HG03025 (cell line): ENCODE measurements around the gene CD38.
A peak's percentile ranks its signal among the peaks of the same experiment; 100 is the strongest.
"Not testable (repeated sequence)": the region's sequence is repeated elsewhere in the genome, so short reads cannot be mapped to it uniquely, and the experiment has no call there.

Experiments
- ATAC-seq: cut with Tn5 transposase; IDR thresholded peaks from one replicate; pipeline ENCODE4 v1.9.1; 2021; ENCODE audit warnings: mild to moderate bottlenecking, moderate library complexity; ENCODE audit not compliant: unreplicated experiment, low FRiP score

CD38 gene

DNA sequence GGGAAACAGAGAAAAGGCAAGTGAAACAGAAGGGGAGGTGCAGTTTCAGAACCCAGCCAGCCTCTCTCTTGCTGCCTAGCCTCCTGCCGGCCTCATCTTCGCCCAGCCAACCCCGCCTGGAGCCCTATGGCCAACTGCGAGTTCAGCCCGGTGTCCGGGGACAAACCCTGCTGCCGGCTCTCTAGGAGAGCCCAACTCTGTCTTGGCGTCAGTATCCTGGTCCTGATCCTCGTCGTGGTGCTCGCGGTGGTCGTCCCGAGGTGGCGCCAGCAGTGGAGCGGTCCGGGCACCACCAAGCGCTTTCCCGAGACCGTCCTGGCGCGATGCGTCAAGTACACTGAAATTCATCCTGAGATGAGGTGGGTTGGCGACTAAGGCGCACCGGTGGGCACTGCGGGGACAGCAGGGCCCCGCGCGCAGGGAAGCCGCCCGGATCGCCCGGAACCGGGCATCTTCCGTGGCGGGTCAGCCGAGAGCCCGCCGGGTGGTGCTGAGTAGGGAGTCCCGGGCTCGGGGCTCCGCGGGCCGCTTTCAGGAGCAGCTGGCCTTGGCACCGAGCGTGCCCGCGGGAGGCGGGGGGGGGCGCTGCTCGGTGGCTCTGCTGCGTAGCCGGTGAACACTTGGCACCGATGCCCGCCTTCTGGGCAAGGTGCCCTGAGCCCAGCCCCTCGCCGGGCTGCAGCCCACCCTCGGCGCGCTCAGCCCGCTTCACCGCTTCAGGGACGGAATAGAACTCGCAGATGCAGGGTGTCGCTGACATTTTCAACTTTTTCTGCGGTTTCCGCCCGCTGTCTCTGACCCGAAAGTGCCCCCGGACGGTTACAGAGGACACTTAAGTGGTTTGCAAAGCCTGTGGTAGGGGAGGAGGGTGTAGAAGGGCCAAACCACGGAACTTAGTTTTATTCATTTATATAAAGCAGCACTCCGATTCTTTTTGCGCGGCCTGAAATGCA, at the start of gene CD38:
CD38 (plus strand) TSS at position 40 of the 953 bp plus-strand sequence; CDS start at position 127, 87 bp downstream.
- peak; percentile 85 for ATAC-seq

DNA sequence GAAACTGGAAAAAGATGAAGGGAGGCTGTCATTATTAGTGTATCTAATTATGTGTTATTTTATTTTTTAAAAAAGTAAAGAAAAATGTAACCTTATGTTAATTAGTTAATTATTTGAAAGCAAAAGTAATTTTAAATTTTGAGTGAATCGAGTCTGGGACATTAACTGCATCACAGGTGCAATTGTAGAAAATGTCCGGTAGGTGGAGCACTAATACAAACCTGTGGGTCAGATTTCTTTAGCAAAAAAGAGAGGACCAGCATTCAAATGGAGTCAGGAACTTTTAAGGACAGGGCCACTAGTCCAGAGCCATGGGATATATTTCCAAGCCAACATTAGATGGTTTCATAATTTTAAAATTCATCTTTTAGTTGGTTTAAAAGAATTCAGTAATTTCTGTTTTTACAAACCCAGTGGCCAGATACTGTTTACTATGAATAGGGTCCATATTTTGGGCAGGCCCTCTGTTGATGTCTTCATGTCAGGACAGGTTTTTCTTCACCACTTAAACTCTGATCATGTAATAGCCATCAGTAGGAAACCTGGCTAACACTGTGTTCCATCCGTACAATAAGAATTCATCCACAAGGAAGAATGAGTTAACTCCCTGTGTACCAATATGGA, 48.1 kb upstream of the CD38 start:
- no peak for ATAC-seq

DNA sequence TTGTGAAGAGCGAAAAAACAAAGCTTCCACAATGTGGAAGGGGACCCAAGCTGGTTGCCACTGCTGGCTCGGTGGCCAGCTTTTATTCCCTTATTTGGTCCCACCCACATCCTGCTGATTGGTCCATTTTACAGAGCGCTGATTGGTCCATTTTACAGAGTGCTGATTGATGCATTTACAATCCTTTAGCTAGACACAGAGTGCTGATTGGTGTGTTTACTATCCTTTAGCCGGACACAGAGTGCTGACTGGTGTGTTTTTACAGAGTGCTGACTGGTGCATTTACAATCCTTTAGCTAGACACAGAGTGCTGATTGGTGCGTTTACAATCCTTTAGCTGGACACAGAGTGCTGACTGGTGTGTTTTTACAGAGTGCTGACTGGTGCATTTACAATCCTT, 45.1 kb upstream of the CD38 start:
- ATAC-seq = not testable (repeated sequence)

DNA sequence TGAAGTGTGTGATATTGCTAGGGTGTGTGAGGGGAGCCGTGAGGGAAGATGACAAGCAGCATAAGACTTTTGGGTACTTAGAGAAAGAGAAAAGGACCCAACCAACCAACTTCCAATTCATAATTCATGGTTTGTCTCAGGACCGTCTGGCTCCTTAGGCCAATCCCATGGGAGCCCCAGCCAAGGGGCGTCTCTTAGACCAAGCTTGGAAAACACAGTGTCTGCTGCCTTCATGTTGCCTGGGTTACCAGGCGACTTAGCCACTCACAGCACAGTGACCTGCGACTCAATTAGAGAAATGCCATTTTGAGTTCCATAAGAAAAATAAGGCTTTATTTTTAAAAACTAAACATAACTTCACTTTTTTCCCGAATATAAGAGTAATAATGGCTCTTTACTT, 42.6 kb upstream of the CD38 start:
- no peak for ATAC-seq

DNA sequence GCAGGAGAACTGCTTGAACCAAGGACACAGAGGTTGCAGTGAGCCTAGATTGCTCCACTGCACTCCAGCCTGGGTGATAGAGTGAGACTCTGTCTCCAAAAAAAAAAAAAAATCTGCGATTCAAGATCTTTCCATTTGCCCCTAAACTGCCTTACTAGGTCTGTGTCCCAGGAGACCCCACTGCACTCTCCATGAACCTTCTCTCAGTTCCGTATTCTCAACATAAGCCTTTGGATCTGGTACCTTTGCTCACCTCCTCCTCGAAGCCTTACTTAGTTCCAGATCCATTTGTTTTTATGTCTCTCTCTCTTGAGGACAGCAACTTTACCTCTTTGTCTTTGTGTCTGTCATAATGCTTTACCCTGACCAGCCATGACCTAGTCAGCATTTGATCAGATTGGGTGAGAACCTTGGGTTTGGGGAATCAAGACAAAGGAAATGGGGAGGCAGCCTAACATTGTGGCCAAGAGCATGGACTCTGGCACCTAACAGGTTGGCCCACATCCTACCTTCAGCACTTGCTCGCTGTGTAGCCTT, 41.5 kb upstream of the CD38 start:
- ATAC-seq = no peak

DNA sequence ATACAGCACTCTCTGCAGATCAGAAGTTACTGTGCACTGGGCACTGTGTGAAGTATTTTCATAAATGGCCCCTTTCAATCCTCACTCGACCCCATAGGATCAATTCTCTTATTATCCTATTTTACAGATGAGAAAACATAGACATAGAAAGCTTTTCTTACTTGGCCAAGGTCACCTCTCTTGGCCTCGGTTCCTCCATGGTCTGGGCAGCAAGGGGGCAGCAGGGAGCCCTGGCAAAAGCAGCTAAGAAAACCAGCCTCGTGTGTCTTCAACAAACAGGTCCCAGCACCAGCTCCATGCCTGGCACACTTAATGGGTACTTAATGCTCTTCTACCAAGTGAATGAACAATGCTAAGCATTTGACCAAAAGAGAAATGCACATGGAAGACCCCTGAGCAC, 40.9 kb upstream of the CD38 start:
- no peak for ATAC-seq

DNA sequence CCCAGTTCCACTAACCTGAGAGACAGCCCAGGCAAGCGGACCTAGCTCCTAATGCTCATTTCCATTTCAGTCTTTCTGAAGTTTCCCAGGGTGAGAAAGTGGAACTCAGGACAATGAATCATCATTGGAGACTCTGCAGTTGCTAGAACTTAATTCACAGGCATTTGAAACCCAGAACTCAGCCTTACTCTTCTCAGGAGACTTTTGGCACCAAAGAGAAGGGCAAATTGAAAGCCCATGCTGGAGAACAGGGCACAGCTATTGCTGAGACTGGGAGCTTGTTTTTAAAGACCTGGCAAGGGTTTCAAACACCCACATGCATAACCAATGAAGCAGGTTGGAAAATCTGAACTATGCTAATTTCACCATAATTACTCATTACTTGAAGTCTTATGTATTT, 39.3 kb upstream of the CD38 start:
- ATAC-seq = no peak

DNA sequence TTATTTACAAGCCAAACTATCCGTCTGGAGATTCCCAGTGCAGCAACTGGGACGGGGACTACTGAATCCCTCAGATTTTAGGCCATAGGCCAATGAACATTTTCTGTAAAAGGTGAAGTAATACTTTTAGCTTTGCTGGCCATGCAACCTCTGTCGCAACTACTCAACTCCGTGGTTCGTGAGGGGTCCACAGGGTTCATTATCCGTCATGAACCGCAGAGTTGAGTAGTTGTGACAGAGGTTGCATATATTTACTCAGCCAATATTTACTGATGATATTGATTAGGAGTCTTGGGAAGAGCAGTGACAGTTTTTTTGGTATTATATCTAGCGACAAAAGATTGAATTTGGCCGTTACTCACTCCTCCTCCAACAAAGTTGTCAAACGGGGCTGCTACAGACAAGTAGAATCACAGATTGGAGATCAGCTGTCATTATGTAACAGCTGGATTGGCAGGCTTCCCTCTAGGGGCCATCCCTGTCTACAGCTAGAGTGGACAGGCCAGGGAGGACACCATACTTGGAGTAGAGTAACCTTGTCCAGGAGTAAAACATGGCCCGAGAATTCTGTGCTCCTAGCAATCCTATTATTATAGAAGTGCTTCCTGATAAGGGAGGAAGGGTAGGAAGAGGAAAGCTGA, 37.2 kb upstream of the CD38 start:
- no peak for ATAC-seq

DNA sequence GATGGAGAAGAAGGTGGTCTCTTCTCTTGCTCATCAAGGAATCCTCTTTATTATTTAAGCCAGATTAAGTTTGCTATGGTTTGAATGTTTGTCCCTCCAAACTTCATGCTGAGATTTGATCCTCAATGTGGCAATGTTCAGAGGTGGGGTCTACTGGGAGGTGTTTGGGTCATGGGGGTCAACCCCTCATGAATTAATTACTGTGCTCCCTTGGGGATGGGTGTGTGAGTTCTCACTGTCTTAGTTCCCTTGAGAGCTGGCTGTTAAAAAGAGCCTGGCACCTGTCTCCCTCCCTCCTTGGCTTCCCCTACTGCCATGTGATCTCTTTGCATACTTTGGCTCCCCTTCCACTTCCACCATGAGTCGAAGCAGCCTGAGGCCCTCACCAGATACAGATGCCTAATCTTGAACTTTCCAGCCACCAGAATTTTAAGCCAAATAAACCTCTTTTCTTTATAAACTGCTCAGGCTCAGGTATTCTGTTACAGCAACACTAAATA, 36.0 kb upstream of the CD38 start:
- ATAC-seq = no peak

DNA sequence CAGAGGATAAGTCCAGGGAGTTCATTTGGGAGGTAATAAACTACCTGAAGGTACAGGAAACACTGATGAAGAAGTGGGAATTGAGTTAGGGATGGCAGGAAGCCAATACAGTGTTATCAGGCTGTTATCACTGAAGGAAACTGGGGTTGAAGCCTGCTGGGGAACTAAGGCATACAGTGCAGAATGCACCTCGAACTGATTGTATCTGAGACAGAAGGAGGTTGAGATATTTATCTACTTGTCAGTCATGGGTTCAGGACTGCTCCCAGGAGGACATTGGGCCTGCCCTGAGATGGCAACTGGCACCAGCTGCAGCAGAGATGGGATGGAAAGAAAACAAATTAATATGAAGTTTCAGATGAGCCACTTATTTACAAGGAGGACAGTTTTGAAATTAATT, 35.5 kb upstream of the CD38 start:
- ATAC-seq = no peak

DNA sequence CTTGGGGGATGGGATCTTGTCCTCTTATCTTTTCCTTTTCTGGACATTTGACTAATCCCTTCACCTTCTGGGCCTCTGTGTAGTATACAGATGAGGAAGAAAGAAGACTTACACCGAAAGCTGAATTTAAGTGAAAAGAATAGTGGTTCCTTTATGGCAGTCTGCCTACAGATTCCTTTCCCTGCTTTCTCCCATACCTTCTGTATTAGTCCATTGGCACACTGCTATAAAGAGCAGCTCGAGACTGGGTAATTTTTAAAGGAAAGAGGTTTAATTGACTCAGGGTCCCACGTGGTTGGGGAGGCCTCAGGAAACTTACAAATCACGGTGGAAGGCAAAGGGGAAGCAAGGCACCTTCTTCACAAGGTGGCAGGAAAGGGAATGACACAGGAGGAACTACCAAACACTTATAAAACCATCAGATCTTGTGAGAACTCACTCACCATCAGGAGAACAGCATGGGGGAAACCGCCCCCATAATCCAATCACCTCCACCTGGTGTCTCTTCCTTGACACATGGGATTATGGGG, 34.0 kb upstream of the CD38 start:
- ATAC-seq = no peak

DNA sequence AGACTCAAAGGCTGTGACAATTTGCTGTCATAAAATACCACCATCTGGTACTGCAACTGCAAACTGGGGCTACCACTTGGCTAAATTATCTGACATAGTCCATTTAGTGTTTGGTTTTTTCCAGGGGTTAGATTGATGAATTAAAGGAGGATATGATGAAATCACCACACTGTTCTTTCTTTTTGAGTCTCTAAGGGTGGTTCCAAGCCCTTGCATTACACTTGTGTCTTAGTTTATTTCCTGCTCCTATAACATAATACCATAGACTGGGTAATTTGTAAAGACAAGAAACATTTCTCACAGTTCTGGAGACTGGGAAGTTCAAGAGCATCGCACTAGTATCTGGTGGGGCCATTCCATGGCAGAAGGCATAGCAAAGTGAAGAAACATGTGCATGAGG, 32.0 kb upstream of the CD38 start:
- ATAC-seq = no peak

DNA sequence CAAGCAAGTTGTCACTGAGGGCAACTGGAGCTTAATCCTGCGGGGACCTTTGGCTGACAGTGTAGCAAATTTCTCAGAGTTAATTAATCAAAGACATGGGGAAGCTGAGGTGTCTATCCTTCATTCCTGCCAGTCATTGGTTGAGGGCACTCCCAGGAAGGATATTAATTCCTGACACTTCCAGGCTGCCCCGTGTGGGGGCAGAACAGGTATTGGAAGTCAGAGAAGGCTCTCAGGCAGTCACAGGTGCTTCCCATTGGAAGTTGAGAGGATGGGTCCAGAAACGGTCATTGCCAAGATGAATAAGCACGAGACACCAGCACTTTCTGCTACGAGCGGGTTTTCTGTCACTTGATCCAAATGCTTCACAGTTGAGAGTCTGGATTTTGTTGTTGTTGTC, 29.1 kb upstream of the CD38 start:
- ATAC-seq = no peak

DNA sequence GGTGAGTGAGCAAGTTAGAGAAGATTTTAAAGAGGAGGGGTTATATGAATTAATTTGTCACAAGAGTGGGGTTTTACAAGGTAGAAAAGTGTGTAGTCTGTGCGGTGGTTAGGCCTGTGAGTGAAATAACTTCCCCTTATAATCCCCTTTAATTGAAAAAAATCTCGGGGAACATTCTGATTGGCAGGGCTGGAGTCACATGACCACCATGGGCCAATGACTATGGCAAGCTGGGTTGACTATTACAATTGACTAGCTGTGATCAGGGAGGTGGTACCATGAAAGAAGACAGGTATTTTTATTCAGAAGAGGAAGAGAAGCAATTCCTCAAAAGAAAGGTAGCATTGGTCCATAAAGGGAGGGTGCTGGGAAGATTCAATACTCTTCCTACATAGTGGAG, 27.0 kb upstream of the CD38 start:
- no peak for ATAC-seq

DNA sequence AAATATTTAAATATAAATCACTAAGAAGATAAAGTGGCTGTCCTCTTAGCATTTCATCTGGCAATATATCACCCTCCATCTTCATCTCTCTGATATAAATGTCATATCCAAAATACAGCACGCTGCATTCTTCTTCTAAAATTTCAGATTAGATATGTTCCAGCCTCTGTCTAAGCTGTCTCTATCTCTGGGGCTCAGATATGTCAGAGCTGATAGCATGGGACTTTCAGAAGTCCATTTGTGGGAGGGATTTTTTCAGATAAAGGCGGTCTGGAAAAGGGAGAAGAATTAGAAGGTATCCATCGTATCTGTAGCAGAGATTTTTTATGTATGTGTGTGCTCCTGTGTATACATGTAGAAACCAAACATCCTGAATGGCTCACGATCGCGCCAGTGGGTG, 25.0 kb upstream of the CD38 start:
- ATAC-seq = no peak

DNA sequence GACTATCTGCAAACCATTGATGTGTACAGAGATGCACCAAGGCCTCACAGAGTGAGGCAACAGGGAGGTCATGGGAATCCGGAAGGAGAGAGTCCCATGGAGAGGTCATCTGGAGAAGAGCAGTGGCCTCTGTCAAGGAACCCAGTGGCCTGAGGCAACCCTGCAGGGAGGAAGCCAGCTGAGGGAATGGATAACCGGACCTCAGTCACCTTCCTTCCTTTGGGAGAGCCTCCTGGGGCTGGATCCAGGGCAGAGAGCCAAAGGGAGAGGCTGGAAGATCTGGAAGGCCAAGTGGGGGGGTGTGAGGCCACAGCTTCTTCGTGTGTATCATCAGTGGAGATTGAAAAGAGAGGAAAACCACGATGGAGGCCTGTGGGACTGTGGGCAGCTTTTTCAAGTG, 24.3 kb upstream of the CD38 start:
- ATAC-seq = no peak

DNA sequence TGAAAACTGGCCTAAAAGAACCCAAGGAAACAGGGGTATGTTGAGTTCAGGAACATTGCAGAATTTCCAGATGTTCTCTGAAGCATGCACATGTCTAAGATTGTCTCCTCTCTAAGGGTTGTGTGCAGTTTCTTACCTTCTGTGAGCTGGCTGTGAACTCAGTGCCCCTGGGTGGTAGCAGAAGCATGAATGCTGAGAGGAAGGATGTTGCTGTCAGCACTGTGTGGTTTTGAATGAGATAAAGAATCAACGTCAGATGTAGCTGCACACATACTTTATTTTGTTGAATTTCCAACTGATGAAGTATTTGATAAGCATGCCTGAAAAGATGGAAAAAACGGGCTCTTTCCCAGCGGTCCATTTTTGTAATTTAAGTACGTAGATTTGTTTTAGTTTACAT, 23.8 kb upstream of the CD38 start:
- no peak for ATAC-seq

DNA sequence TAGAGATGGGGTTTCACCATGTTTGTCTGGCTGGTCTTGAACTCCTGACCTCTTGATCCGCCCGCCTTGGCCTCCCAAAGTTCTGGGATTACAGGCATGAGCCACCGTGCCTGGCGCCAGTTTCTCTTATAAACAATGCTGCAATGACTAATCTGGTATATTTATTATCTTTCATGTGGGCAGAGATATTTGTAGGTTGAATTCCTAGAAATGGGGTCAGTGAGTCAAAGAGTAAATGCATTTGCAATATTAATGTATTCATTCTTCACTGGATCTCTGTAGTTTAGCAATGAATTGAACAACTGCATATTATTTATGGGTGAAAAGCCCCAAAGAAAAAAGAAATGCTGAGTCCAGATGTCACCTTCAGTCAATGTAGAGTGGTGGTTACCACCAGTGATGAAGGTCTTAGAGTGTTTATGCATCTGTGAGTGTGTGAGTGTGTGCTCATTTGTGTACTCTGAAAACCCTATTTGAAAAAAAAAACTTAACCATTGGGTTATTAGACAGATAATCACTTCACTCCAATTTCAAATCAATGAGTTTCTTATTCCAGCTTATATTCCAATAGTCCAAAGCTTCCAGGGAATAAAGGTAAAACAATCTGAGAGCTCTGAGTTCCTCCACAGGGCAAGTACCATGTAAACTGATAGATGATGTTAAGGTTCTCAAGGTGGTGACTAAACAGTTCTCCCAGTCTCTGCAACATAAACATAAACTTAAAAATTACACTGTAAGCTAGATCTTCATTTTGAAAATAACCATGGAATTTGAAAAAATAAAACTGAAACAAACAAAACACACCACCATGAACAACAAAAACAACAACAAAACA, 22.6 kb upstream of the CD38 start:
- no peak for ATAC-seq

DNA sequence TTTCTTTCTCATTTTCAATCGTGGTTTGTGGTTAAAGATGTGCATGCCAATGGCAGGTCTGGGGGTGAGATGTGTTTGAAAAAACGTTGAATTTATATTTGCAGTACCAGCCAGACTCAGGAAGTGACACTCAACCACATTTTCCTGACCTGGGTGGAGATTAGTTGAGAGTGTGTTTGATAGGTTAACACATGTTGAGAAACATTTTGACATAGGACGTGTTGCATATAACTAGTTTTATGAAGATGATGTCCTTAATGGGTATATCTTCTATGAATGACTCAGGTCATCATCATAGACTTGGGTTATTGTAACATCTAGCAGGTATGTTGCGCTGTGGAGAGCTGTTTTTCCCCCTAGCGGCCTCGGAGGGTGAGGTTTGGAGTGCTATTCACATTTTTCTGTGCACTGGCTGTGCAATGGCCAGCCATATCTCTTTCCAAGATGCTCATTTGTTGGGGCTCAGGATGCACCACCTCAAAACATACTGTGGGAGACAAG, 21.7 kb upstream of the CD38 start:
- ATAC-seq = peak; percentile 80

DNA sequence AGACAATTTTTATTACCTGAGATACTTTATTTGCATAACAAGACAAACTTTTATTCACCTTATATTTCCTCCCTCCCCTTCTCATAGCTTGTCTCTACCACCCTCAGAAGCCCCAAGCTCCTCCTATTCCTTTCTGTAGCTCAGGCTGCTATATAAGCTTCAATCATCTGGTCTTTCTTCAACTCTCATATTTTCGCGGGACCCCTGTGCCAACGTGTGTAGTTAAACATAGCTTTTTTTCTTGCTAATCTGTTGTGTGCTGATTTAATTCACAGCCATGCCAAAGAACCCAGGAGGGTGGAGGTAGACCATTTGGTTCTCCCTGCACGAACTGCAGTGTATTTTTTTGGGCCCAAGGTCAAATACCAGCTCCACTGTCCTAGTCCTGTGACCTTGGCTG, 21.1 kb upstream of the CD38 start:
- ATAC-seq = no peak
